GM18868 (cell line): ENCODE data around the gene DOCK11.

Source experiments
- ATAC-seq: cut with Tn5 transposase; IDR thresholded peaks from one replicate; pipeline ENCODE4 v1.9.1; 2021; ENCODE audit warnings: mild to moderate bottlenecking, moderate library complexity; ENCODE audit not compliant: unreplicated experiment

The DOCK11 gene

GRCh38 chrX:118499295-118499694 is 3.7 kb downstream of the DOCK11 start:
- ATAC-seq: no peak

- no peak for ATAC-seq
Measured at GRCh38 chrX:118502161-118502789, 6.7 kb downstream of the DOCK11 start.

DNA sequence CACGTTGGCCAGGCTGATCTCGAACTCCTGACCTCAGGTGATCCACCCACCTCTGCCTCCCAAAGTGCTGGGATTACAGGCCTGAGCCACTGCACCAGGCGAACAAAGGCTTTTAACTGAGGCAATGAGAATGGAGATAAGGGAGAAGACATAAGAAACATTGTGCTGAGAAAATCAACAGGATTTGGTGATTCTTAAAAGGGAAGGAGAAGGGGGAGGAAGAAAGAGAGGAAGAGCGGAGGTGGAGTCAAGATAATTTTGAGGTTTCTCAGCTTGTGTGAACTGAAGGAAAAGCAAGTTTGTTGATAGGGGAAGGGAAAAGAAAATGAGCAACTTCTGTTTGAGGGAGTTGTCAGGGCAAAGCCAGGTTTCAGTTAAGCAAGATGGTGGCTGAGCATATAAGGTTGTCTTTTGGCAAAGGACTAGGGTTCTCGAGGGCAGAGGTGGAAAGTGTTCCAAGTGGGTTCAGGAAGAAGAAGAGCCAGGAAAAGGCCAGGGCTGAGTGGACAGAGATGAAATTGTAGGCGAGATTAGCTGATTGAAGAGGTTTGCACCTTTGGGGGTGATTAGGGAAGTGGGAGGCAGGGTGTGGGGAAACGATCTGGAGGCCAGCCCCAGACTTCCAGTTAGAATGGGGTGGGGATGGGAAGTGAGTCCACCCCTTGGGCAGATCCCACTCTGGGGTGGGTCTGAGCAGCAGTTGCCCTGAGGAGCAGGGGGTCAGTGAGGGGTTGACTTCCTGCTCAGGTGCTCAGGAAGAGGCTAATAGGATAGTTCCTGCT is 7.8 kb downstream of the DOCK11 start:
- no peak for ATAC-seq

- no peak for ATAC-seq
Measured at GRCh38 chrX:118504581-118504980, 9.0 kb downstream of the DOCK11 start.

DNA sequence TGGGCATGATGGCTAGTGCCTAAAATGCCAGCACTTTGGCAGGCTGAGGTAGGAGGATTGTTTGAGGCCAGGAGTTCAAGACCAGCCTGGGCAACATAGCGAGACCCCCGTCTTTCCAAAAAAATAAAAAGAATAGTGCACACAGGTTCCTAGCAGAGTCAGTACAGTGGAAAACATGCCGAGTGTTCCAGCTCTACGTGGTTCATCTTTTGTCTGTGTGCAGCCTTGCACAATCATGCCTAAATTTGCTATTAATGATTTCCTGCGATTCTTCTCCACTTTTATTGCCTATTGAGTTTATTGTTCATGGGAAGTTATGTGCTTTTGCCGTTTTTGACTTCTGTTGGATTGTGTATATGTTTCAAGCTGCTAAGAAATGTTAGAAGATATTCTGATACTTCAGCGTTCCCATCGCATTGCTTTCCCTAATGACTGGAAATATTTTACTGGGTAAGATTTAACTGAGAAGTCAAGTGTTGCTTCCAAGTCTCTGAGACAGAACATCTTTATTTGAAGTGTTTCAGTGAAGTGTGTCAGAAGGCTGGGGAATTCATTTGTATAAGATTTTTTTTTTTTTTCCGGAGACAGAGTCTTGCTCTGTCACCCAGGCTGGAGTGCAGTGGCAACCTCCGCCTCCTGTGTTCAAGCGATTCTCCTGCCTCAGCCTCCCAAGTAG is 11.3 kb downstream of the DOCK11 start:
- ATAC-seq: no peak

DNA sequence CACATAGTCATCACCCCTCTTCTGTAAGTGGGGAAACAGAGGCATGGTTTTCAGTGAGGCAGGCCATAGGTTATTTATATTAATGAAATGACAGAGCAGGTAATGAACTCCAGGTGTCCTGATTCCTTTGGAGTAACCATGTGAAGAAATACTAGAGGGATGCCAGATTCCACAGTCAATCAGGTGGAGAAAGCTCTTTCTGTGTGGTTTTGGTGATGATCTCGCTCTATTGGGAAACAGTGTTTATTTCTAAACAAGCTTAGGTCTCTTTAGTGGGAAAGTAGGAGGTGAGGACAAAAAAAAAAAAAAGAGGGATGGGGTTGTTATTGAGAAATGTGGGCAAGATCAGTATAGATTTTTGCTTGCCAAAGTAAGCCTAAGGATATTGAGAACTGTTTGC is 12.2 kb downstream of the DOCK11 start:
- no peak for ATAC-seq

- ATAC-seq: no peak
Measured at GRCh38 chrX:118508221-118508620, 12.6 kb downstream of the DOCK11 start.

- ATAC-seq: no peak
Measured at GRCh38 chrX:118508635-118509034, 13.0 kb downstream of the DOCK11 start.

- ATAC-seq: no peak
Measured at GRCh38 chrX:118510111-118510510, 14.5 kb downstream of the DOCK11 start.

DNA sequence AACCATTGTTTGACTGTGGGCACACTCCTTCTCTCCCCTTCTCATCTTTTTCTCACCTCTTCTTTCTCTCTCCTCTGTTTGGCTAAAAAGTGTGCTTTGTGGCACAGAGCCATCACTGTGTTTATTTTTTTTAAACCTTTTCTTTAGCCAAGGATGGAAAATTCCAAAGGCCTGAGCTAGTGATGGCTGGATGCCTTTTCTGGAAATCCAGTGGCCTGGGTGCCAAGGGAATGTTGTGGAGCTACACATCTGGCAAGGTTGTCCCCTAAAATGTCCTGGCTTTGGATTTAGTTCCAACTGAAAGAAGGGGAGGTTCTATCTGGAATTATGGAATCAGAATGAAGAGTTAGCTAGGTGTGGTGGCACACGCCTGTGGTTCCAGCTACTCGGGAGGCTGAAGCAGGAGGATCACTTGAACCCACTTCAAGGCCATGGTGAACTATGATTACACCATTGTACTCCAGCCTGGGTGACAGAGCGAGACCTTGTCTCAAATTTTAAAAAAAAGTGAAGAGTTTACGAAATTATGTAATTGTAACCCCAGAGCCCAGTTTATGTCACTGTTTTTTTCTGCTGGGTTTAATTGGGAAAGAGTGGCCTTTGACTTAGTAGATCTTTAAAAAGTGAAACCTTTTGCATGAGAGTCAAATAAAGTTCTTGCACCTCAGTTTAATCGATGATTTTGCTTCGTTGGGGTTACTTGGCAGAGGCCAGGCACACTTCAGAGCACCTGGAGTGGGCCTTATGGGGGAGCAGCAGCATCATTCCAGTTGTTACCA is 17.7 kb downstream of the DOCK11 start:
- ATAC-seq: no peak

GRCh38 chrX:118519411-118520215 is 24.0 kb downstream of the DOCK11 start:
- ATAC-seq: peak; percentile 82

DNA sequence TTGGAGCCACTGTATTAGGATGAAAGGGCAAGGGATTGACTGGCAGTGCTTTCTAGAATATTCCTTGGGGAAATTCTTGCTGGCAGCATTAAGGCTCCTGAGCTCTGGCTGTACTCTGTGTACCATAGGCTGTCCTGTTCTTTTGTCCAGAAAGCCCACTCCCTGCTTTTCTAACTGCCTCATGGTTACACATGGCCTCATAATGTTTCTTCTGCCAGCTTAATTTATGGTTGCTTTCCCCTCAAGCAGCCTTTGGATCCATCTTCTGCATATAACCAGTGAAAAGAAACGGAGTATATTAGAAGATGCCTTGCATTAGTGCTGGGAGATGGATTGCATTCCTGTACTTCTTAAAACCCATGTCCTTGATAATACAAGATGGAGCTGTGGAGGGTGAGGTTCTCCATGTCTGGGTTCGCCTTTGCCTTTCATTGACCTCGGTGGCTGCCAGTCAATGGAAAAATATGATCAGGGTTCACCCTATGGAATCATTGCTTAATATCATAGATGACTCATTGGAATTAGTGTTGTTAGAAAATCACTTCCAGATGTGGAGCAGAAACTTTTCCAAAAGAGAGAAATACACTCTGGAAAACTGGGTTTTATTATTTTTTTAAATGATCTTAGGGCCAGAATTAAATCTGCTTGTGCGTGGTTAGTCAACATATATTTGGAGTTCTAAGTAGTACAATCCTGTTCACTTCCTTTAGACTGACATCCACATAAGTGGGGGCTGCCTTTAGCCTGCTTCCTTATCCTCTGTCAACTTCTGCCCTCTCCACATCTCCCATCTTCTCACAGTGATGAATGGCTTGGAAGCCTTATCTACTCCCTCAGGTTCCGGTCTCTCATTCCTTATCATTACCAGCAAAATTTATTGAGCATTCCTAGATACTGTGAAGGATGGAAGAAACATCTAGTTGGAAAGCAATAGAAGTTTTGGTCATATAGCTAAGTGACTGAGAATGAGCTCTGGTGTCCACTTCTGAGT is 24.9 kb downstream of the DOCK11 start:
- no peak for ATAC-seq

DNA sequence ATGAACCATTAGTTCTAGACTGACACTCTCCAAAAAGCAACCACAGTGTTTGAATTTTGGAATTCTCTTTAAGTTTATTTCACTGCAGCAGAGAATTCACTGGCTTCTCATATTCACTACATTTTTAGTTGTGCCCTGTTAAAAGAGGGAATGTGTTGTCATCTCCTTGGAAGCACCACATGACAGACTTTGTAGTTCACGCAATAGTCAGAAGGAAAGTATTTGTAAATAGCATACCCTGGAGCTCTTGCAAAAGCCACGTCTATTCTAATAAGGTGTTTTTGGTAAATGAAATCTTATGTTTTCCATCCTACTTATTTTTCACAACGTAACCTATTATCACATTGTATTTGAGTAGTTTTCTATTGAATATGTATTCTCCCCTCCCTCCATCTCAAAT is 25.8 kb downstream of the DOCK11 start:
- ATAC-seq: no peak

GRCh38 chrX:118522230-118522926 is 26.8 kb downstream of the DOCK11 start:
- ATAC-seq: no peak

DNA sequence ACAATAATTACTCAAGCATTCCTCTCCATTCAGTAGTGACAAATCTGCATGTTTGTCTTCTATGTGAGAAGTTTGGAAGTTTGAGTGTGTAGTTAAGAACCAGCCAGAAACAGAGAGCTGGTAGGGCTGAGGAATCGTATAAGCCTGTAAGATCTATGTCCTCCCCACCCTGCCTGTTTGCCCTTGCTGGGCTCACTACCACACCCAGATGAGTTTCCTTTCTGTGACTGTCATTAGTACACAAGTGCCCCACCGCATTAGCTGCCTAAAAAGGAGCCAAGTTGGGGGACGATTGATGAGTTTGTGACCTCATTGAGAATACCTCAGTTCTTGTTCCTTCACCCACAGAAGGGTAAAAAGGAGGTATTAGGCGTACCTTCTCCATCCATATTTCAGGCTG is 28.3 kb downstream of the DOCK11 start:
- no peak for ATAC-seq

DNA sequence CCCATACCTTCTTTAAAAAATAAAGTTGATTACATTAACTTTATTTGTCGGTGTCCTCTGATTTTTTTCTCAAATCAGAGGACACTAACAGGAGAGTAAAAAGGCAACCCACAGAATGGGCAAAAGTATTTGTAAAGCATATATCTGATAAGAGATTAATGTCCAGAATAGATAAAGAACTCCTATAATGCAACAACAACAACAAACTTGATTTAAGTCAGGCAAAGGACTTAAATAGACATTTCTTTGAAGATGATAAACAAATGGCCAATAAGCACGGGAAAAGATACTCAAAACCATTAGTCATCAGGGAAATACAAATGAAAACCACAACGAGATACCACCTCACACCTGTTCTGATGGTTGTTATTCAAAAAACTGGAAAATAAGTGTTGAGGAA is 28.7 kb downstream of the DOCK11 start:
- no peak for ATAC-seq

DNA sequence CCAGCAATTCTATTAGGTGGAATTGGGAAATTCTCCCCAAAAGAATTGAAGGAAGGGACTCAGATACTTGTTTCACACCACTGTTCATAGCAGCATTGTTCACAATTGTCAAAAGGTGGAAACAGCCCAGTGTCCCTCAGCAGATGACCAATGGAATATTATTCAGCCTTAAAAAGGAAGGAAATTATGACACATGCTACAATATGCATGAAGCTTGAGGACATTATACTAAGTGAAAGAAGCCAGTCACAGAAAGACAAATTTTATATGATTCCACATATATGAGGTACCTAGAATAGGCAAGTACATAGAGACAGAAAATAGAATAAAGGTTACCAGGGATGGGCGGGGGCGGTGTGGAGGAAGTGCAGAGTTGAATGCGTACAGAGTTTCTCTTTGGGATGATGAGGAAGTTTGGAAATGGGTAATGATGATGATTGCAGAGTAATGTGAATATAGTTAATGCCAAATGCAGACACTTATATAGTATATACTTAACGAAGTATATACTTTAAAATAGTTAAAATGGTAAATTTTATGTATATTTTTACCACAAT is 29.6 kb downstream of the DOCK11 start:
- ATAC-seq: no peak

DNA sequence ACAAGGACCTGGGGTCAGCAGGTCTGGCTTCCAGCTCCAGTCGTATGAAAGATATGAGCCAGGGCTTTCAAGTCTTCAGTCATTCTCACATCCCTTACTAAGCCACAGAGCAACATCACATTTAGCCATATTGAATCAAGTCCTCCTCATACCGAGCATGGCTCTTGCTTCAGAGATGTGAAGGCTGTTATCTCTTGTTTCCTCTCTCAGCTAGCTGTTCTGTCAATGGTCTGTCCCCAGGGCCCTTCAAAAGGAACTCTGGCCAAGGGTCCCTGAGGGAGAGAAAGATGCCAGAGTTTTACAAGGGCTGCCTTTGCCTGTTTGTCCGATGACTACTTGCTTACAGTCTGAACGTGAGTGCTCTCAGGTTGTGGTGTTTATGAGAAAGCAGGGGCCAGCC is 30.5 kb downstream of the DOCK11 start:
- ATAC-seq: no peak
